K562 (cell line): ENCODE results near the gene TCEA3.

Experiments used
- CTCF ChIP-seq, 3 experiments: IDR thresholded peaks in 2 of 3; conservative IDR thresholded peaks in 1 of 3; 2 replicates each; pipeline ENCODE4 v1.5.1; 2011 to 2012; ENCODE audit warnings: low read length in 3 of 3, mild to moderate bottlenecking in 3 of 3, control low read depth in 2 of 3, improper control_type of control experiment in 1 of 3, inconsistent platforms in 1 of 3, low read depth in 1 of 3, mixed read lengths in 1 of 3, moderate library complexity in 1 of 3; ENCODE audit not compliant: insufficient read depth in 2 of 3
- IRF2 ChIP-seq: sonication (generic); formaldehyde crosslinking; IDR thresholded peaks from 2 replicates; pipeline ENCODE4 v1.8.1; 2022; ENCODE audit warnings: mild to moderate bottlenecking, missing genetic modification reagents
- SMARCA4 ChIP-seq: fragments of 450-650 bp; IDR thresholded peaks from 2 replicates; pipeline ENCODE4 v1.6.1; 2016
- SP2 ChIP-seq: IDR thresholded peaks from 2 replicates; pipeline ENCODE4 v1.6.1; 2011; ENCODE audit warnings: mild to moderate bottlenecking, low read depth, low read length, moderate library complexity; ENCODE audit not compliant: poor library complexity, severe bottlenecking; ENCODE audit errors: extremely low read depth
- SRF ChIP-seq, 2 experiments: fragments of 250-450, 450-650 bp in 1 of 2; sonication (Bioruptor Pico) in 1 of 2; sonication (generic) in 1 of 2; formaldehyde crosslinking; IDR thresholded peaks; 2 replicates each; pipeline versions ENCODE4 v1.5.0 to v1.5.1; 2020 to 2022; ENCODE audit warnings: mild to moderate bottlenecking in 1 of 2, missing genetic modification reagents in 1 of 2
- YY1 ChIP-seq, 3 experiments: IDR thresholded peaks; 2 replicates each; pipeline ENCODE4 v1.6.1; 2011; ENCODE audit warnings: low read length in 2 of 3, mild to moderate bottlenecking in 2 of 3, moderate library complexity in 2 of 3, borderline replicate concordance in 1 of 3, control low read depth in 1 of 3, low read depth in 1 of 3; ENCODE audit not compliant: insufficient read depth in 3 of 3, insufficient replicate concordance in 2 of 3, control insufficient read depth in 1 of 3, insufficient read length in 1 of 3; ENCODE audit errors: extremely low read depth in 1 of 3
- TF ChIP-seq, protein P1 (sequence below): sonication (generic); formaldehyde crosslinking; IDR thresholded peaks from 2 replicates; pipeline ENCODE4 v1.8.0; 2022; ENCODE audit warnings: mild to moderate bottlenecking, low read depth, missing genetic modification reagents

DNA sequence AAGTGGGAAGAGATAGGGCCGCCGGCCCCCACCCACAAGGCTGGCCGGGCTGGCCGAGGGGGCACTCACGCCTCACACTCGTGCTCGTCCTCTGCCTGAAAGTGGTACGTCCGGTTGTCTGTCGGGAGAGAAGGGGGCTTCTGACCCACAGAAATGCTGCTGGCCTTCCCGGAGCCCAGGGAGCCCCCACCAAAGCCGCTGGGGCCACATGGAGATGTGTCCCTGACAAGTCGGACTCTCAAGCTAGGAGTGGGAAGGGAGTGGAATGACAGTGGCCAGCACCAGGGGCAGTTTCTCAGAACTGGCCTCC is 12.8 kb upstream of the TCEA3 start:
- no peak for TF ChIP-seq CTCF (IDR thresholded peaks at IDR 0.05 in 2 of 3, conservative IDR thresholded peaks at IDR 0.05 in 1 of 3; ENCODE audit: insufficient read depth in 2 of 3, low read depth in 1 of 3, low read length in 3 of 3)
- no peak for TF ChIP-seq YY1 (IDR thresholded peaks at IDR 0.05; ENCODE audit: borderline replicate concordance in 1 of 3, control insufficient read depth in 1 of 3, extremely low read depth in 1 of 3, insufficient read depth in 3 of 3, insufficient read length in 1 of 3, insufficient replicate concordance in 2 of 3, low read depth in 1 of 3, low read length in 2 of 3)
- TF ChIP-seq SMARCA4: no peak
- TF ChIP-seq SRF (CRISPR knock-in tag; IDR thresholded peaks at IDR 0.05): no peak
- no peak for TF ChIP-seq IRF2 (CRISPR knock-in tag)
- TF ChIP-seq SP2: no peak
- TF ChIP-seq, protein P1, sequence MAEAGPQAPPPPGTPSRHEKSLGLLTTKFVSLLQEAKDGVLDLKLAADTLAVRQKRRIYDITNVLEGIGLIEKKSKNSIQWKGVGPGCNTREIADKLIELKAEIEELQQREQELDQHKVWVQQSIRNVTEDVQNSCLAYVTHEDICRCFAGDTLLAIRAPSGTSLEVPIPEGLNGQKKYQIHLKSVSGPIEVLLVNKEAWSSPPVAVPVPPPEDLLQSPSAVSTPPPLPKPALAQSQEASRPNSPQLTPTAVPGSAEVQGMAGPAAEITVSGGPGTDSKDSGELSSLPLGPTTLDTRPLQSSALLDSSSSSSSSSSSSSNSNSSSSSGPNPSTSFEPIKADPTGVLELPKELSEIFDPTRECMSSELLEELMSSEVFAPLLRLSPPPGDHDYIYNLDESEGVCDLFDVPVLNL (CRISPR knock-in tag): no peak
